NB4 (cell line): ENCODE results near the gene DSN1.

Source experiments
- CTCF ChIP-seq: IDR thresholded peaks from one replicate; pipeline ENCODE4 v1.5.1; 2012; ENCODE audit warnings: low read depth, low read length
- POLR2A ChIP-seq: IDR thresholded peaks from 2 replicates; pipeline ENCODE4 v1.6.1; 2011; ENCODE audit warnings: mild to moderate bottlenecking; ENCODE audit not compliant: insufficient read length; ENCODE audit errors: extremely low read depth
- TF ChIP-seq, protein P1 (sequence below): IDR thresholded peaks from 2 replicates; pipeline ENCODE4 v1.6.1; 2011; ENCODE audit warnings: low read depth, low read length

DNA sequence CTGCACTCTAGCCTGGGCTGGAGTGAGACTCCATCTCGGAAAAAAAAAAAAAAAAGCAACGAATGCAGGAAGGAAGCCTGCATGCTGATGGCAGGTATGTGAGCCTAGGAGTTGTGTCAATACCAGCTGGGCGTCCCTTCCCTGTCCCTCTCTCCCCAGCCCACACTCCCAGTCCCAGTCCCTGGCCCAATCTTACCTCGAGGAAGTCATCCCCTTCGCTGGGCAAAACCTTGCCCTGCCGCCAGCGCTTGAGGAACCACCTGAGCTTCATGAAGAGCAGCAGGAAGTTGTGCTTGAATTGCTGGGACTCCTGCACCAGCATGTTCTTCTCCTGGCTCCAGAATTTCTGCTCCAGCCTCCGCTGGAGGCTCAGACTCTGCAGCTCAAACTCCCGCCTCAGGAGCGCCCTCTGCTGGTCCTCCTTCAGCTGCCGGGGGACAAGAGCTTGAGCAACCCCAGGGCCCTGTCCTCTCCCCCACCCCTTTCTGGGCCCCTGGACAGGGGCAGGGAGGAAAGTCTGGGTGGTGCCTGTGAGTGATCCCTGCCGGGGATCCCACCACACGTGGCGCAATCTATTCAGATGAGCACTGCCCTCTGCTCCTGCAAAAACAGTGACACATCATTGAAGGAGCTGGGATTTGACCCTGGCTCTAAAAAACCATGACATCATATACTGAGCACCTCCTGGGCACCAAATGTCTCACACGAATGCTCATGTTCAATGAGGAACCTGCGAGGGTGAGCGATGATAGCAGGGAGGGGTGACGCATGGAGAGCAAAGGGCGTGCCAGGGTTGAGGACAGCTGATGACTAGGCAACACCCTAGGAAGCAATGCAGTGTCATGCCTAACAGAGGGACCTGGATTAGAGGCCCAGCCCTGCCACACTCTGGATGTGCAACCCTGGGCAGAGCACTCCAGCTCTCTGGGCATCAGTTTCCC is 35.0 kb upstream of the DSN1 start:
- peak; percentile 95 for TF ChIP-seq CTCF
- TF ChIP-seq POLR2A, result no peak
- TF ChIP-seq, protein P1, sequence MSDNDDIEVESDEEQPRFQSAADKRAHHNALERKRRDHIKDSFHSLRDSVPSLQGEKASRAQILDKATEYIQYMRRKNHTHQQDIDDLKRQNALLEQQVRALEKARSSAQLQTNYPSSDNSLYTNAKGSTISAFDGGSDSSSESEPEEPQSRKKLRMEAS, result peak; percentile 27; the same call in 1 of the 2 replicates
